ENCODE data around the gene PDE5A. TPM values are rescaled to one million over a fixed set of nuclear protein-coding genes. Genes with fewer than 3 reads are reported as not detected.

PDE5A gene
- total RNA-seq, 4 donors from 2014 or later = 15.7 to 36.7 (median 28.3) TPM

DNA sequence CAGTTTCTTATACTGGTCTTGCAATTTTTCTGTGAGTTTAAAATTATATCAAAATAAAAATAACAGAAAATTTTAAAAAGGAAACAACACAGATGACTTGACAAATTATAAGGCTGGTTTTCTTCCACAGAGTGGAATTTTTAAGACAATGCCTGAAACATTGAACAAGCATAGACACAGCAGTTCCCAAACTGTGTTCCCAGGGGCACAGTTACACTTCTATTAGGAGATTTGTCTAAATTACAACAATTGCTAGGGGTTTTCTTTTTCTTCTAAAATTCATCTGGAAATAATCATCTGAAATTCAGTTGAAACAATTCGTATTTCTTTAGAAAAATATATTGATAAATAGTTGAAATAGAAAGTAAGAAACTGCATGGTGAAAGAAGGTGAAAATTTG is 26.2 kb downstream of the PDE5A start:
- WGBS, 2 donors = 45 to 66% methylated on average over 1 of the region's 1 CpG
- Histone ChIP-seq H3K27me3 (no peaks in the 10 kb centered on the region), H3K36me3 (peaks cover 0 to 29% (median 0%) of the 10 kb centered on the region in 3 donors), H3K4me3 (no peak overlapping the region), H3K4me1 (peaks cover 0 to 3% (median 0%) of the 10 kb centered on the region in 4 donors), H3K9me3 (peaks cover 0 to 9% (median 0%) of the 10 kb centered on the region in 4 donors), H3K27ac (peak overlapping the region in 1 of 4 donors; percentile 2)
- DNase-seq (ENCODE audit: low spot score in 2 of 2) = no peak
- TF ChIP-seq POLR2A (IDR thresholded peaks at IDR 0.05) (no peak), CTCF (IDR thresholded peaks at IDR 0.05) (no peak), EP300 (IDR thresholded peaks at IDR 0.05) (no peak)

DNA sequence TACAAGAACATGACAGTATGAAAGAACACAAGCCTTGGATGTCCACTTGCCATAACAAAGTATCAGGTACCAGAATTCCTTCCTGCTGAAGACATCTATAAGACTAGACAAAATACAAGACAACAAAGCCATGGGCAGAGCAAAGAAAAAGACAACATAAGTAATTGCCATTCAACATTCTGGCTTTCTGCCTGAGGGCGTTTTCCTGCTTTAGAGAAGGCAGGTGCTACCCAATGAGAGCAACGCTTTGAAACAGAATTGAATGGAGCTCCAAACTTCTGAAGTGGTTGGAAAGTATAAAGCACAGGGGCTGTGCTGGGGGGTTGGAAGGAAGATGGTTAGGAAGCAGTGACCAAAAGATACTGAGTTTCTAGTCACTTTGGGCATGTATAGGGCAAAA is 30.1 kb downstream of the PDE5A start:
- Histone ChIP-seq H3K27me3 (no peaks in the 10 kb centered on the region), H3K4me1 (peaks cover 0 to 14% (median 0%) of the 10 kb centered on the region in 4 donors), H3K36me3 (peaks cover 0 to 29% (median 0%) of the 10 kb centered on the region in 3 donors), H3K27ac (no peak overlapping the region), H3K4me3 (no peak overlapping the region), H3K9me3 (peaks cover 0 to 9% (median 0%) of the 10 kb centered on the region in 4 donors)
- WGBS, 2 donors = 86 to 92% methylated on average over 2 of the region's 2 CpGs
- TF ChIP-seq POLR2A (IDR thresholded peaks at IDR 0.05) (no peak), CTCF (IDR thresholded peaks at IDR 0.05) (no peak), EP300 (IDR thresholded peaks at IDR 0.05) (no peak)
- no peak for DNase-seq (ENCODE audit: low spot score in 2 of 2)

DNA sequence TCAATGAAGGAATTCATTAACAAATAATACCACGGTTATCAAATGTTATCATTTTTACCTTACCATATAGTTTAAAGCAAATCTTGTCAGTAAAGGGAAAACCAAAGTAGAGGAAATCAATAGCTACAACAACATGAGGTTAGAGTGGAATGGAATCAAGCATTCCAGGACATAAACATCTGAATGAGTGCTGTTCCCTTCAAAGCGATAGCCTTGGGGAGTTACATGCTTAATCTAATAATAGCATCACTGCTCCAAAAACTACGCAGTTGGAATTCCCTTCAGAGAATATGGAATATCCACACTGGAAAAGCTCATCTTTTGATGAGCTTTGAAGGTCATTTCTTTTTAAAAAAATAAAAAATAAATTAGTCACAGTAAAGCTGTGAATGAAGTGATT is 31.2 kb downstream of the PDE5A start:
- no peak overlapping the region for H3K27ac ChIP-seq
- peaks cover 0 to 14% (median 0%) of the 10 kb centered on the region in 4 donors for H3K4me1 ChIP-seq
- TF ChIP-seq EP300 (IDR thresholded peaks at IDR 0.05) (no peak), CTCF (IDR thresholded peaks at IDR 0.05) (no peak), POLR2A (IDR thresholded peaks at IDR 0.05) (no peak)
- H3K9me3 ChIP-seq = peaks cover 0 to 9% (median 0%) of the 10 kb centered on the region in 4 donors
- 61 to 70% methylated on average over 3 of the region's 3 CpGs for WGBS, 2 donors
- no peaks in the 10 kb centered on the region for H3K27me3 ChIP-seq
- no peak for DNase-seq (ENCODE audit: low spot score in 2 of 2)
- H3K36me3 ChIP-seq = peaks cover 0 to 32% (median 0%) of the 10 kb centered on the region in 3 donors
- no peak overlapping the region for H3K4me3 ChIP-seq

GRCh38 chr4:119593698-119594097 is 34.9 kb downstream of the PDE5A start:
- no peak overlapping the region for H3K27ac ChIP-seq
- WGBS, 2 donors = 88 to 90% methylated on average over 5 of the region's 5 CpGs
- DNase-seq (ENCODE audit: low spot score in 2 of 2) = no peak

More at GRCh38 chr4:119593698-119594097, 34.9 kb downstream of the PDE5A start:
- TF ChIP-seq CTCF (IDR thresholded peaks at IDR 0.05) = no peak
- no peak for TF ChIP-seq EP300 (IDR thresholded peaks at IDR 0.05)
- TF ChIP-seq POLR2A (IDR thresholded peaks at IDR 0.05) = no peak
- no peak overlapping the region for H3K4me3 ChIP-seq
- peaks cover 0 to 1% (median 0%) of the 10 kb centered on the region in 4 donors for H3K9me3 ChIP-seq
- H3K27me3 ChIP-seq = no peaks in the 10 kb centered on the region
- peaks cover 0 to 20% (median 0%) of the 10 kb centered on the region in 4 donors for H3K4me1 ChIP-seq
- H3K36me3 ChIP-seq = peaks cover 0 to 18% (median 0%) of the 10 kb centered on the region in 3 donors

Data from tibial nerve (tissue), 4 donors.